ENCODE data around the gene EXOC2.
"Not testable (repeated sequence)": the region's sequence is repeated elsewhere in the genome, so short reads cannot be mapped to it uniquely, and the experiment has no call there.

EXOC2 gene

DNA sequence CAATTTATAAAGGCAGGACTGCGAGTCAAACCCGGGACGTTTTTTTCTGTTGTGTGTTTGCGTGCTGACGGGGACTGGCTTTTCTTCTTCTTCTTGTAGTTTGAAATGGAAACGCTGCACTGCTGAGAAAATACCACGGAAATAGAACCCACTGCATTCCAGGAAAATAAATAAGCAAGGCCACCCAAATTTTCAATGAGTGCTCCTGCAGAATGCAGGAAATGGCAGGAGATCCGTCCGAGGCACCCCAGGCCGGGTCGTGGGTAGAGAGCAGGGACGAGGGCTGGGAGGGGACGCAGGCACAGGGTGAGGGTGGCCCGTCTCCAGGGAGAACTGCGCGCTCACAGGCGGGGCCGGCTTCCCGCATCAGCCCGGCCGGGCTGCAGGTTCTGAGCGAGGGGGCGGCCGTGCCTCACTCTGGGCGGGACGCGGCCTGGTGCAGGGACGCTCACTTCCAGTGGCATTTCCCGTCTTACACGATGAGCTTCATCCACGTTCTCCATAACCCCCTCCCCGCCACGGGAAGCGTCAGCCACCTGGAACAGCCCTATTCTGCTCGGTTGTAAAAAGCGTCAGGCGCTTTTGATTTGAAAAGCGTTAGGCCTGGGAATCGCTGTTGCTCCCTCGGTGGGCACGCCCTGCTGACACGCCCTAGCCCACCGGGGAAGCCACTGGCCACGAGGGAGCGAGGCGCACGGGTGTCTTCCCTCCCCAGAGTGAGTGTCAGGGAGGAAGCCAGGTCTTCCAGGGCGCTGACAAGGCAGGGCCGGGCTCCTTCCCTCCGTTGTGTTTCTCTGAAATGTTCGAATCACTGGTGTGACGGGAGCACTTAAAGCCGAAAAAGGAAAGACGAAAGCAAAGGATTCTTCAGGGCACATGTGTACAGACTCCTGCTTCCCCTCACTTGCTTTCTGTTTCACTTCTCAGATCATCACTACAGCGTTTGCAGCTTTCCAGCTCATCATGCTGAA is 17.9 kb upstream of the EXOC2 start:
- DNase-seq, result peak; percentile 61

DNA sequence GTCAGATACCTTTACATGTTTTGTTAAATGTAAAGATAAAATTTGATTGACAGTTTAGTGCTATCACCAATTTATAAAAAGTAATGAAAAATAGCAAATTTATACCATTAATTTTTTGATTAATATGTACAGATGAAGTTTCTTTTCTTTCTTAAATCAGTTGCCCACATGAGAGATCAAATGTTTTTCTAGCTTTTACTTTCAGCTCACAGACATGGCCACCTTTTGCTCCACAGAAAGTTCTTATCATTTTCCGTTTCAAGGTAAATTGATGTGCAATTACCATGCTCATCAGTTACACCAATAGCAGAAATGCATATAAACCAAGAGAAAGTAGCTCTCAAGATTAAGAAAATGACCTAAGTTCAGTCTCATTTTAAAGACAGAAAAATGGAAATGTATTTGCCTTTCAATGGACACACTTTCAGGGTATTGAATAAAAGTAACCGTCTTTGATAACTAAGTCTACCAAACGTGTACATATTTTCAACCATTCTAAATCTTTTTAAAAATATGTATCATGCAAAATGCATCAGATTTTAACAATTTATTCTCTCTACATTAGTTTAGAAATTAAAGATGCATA is 16.6 kb upstream of the EXOC2 start:
- no peak for DNase-seq

DNA sequence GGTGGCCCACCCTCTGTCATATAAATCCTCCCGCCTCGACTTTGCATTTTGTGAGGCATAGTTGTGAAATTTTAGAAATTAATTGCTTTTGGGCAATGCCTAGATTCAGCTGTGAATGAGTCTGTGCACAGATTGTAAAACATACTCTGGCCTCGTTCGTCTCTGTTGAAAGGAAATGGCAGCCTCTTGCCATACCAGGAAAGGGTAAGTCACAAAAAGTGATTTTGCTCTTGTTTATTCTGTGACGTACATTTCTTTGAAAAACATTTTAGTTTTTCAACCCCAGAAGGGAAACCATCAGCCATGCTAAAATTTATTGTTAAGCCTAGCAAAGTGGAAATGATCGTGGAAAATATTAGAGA is 15.3 kb upstream of the EXOC2 start:
- no peak for DNase-seq

DNA sequence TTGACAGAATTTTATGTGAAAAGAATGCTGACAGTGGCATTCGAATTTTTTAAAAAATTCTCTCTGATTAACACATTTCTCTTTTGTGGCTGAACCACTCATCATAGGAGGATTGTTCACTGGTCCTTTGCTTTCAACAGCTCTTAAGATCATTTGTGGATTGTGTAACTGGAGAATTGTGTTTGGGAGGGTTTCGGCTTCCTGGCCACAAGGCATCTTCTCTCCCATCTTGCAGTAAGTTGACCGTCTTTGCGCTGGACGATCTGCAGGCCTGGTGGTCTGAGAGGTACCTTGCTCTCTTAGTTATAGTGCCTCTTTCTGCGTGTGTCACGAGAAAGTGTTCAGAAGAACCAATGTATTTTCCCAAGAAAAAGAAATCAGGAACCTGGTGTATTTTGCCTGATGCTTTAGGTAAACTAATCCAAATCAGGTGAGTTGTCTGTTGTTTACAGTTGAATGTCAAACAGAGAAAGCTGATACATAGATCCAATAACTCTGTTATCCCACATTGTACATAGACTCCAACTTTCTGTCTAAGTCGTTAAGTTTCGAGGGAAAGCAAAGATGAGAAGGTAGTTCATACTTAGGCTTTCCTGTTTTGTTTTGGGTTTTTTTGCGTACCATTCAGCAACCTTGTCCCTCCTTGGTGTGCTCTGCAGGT is 14.8 kb upstream of the EXOC2 start:
- DNase-seq, result no peak

DNA sequence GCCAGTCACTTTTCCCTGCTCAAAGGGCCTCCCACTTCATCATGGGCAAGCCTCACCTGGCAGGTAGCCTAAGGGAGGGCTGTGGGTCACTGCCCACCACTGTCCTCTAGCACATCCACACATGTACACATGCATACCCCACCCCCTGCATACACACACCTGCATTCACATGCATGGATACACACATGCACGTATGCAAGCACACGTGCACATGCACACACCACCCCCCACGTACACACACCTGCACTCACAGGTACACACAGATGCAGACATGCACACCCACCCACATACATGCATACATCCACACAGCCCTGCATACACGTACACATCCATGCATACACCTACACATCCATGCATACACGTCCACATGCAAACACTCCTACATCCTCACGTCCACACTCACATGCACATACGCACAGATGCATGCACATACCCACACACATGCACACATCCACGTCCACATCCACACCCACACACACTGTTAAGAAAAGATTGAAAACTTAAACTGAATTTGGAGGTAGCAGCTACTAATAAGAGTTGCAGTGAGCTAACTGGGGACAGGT is 14.0 kb upstream of the EXOC2 start:
- DNase-seq, result no peak

DNA sequence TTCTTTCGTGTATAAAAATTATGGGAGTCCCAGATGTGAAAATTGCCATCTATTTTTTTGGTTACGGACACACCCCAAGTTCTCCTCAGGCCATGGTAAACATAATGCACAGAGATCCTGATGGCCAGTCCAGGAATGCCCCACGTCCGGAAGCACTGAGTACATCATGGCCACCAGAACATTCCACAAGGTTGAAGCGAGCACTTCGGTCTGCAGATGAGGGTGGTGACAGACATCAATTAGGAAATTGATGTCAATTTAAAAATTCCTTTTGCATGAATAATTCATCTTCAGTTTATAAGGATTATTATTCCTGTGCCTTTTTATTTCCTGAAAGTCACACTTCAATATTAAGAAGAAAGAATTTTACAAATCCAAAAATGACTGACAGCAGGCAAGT is 13.2 kb upstream of the EXOC2 start:
- no peak for DNase-seq

DNA sequence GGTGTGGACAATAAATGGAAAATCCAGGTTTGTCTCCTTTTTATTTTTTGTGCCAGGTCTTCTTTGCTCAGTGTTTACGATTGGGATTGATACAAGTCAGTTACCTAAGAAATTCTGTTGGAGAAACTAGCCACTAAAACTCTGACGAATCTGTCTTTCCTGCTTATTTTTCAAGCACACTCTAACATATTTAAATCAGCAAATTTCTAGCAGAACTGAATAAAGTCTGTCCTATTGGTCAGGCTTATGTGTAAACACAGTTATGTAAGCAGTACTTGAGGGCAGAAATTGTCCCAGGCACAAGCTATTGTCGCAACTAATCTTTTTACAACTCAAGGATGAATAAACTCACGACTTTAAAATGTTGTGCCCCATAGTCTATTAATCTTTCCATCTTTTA is 12.1 kb upstream of the EXOC2 start:
- DNase-seq, result no peak

DNA sequence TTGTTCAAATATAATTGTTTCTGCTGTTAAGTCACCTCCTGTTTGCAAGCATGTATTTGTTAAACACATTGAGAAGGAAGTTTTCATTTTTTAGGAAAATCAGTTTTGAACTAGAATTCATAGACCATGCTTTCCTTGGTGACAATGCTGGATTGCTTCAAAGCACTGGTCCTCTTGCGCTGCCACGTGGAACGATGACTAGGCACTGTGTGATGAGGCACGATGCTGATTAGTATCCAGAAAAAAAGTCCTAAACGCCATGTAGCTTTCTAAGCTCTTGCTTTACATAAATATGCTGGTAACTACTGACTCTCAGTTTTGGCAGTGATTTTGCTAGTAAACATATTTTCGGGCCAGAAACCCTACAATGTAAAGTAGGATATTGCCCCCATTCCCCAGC is 11.1 kb upstream of the EXOC2 start:
- no peak for DNase-seq

DNA sequence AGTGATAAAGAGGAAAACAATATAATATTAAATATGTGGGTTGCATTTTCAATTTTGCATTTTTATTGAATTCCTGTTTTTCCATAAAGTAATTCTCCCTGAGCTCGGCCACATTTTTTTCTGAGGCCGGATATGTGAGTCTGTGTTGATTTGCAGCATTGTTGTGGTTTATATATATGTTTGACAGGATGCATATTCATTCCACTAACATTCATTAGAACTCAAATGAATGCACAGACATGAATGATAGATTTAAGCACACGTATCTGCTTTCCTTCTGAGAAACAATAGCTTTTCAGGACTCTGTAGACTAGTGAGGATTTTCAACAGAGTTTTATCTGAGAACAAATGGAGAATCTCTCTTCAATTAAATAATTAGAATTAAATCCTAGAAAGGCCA is 10.6 kb upstream of the EXOC2 start:
- no peak for DNase-seq

DNA sequence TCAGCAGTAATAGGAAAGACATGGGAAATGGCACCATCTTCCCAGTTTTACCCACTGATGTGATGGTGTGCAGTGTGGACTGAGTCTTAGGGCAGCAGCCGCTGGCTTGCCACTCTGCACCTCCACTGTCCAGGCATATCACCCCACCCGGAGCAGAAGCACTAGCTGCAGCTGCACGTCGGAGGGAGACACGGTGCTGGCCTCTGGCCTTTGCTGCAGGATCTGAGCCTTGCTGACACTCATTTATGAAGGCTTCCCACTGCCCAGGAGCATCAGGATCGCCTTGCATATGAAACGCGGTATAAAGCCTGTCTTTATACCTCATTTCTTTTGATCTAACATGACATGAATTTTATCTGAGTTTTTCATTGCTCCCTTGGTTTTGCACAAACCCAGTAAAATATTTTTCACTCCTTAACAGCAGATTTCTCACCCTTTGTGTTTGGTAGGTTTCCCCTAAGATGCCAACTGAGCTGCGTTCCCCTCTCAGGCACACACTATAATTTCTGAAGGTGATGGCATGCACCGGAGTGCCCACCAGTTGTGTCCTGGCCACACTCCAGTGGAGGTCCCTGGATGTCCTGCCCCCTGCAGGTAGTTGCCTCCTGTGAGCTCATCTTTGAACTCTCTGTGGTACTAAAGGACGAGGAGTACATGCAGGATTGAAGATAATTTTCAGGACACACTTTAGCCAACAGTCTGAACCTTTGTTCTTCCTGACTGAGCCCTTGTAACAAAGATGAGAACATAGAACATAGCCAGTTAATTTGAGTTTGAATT is 9.0 kb upstream of the EXOC2 start:
- no peak for DNase-seq

DNA sequence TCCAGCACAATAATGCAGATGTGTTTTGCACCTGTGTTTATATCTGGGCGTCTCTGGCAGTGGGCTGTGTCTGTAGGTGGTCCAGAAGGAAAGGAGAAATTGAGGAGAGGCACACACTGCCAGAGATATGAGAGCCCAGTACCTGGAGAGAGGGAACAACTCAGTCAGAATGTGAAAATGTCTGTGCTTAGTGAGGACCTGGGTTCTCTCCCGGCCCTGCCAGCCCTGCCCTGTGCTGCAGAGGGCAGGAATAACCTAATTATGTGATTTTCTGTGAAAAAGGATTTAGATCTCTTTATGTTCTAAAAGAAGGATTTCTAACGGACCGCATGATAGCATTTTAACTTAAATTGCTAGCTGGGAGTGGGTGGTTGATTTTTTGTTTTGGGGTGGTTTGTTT is 8.3 kb upstream of the EXOC2 start:
- DNase-seq, result no peak

DNA sequence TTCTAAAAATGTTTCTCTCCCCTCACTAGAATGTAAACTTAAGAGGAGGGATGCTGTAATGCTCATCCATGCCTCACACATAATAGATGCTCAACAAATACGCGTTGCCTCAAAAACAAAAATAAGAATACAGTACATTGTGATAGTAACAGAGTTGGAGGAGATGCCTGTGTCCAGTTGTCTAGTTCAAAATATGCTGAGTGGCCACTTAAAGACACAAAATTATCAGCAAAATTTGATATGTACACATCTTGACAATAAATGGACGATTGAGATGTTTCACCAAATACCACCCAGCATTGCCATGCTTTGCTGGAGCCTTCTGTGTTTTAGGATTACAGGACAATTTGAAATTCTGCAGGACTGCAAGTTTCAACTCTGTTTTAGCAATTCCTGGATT is 7.6 kb upstream of the EXOC2 start:
- DNase-seq, result no peak

DNA sequence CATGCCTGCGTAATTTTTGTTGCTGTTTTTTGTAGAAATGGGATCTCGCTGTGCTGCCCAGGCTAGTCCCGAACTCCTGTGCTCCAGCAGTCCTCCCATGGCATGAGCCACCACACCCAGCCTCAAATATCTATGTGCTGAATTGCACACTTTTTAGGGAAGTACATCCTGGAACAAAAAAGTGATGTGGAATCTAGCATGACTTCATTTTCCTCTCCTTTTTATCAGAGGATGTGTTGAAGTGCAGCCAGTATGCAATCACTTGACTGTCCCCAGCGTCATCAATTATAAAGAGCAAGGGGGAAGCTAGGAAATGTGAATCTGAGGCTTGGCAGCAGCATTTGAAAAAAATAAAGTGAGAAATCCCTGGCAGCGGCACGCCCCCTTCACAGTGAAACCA is 6.4 kb upstream of the EXOC2 start:
- no peak for DNase-seq

DNA sequence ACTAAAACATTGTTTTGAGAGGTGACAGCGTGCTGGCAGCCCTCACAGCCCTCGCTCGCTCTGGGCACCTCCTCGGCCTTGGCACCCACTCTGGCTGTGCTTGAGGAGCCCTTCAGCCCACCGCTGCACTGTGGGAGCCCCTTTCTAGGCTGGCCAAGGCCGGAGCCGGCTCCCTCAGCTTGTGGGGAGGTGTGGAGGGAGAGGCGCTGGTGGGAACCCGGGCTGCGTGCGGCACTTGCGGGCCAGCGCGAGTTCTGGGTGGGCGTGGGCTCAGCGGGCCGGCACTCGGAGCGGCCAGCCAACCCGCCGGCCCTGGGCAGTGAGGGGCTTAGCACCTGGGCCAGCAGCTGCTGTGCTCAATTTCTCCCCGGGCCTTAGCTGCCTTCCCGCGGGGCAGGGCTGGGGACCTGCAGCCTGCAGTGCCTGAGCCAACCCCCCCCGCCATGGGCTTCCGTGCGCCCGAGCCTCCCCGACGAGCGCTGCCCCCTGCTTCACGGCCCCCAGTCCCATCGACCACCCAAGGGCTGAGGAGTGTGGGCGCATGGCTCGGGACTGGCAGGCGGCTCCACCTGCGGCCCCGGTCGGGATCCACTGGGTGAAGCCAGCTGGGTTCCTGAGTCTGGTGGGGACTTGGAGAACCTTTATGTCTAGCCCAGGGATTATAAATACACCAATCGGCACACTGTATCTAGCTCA is 1.6 kb upstream of the EXOC2 start:
- not testable (repeated sequence) for DNase-seq

DNA sequence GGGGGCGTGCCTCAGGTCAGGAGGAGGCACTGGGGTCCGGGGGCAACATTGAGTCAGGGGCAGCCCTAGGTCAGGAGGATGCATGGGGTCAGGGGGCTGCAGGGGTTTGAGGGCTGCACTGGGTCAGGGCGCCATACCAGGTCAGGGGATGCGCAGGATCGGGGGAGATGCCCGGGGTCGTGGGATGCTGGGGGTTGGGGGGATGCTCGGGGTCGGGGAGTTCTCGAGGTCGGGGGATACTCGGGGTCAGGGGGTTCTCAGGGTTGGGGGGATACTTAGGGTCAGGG is 727 bp upstream of the EXOC2 start:
- no peak for DNase-seq

DNA sequence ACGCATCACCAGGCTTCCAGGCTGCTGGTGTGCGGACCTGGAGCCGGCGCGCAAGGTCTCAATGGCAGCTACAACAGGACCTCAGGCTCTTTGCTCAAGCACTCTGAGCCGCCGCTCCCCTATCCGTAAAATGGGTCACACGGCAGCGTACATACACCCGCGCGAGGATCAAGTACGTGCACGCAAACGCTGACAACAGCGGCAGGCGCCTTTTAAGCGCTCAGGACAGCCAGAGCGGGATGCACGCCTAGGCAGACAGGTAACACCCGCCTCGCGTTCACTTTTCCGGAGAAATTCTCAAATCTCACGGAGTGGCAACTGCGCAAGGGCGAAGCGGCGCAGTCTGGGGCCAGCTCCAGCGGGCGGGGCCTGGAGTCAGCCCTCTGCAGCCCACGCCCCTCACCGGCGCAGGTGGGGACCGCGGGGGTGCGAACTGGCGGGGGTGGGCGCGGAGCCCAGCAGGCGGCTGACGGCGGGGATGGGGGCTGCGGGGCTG is 535 bp downstream of the EXOC2 start:
- DNase-seq, result peak; percentile 75

DNA sequence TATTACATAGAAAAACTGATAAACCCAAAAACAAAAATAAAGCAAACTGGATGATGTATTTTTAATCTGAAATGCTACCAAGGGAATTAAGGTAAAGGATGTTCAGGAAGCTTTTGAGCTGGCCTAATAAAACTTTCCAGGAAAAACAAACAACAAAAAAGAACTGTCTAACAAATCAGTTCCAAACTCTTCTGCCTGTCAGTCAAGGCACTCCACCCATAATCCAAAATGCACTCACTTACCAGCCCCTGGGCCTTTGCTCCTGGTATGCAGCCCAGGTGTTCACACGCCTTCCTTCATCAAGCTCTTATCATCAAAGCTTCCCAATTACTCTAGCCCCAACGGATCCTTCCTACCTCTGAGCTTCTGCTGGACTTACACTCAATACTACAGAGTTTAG is 3.7 kb downstream of the EXOC2 start:
- no peak for DNase-seq

DNA sequence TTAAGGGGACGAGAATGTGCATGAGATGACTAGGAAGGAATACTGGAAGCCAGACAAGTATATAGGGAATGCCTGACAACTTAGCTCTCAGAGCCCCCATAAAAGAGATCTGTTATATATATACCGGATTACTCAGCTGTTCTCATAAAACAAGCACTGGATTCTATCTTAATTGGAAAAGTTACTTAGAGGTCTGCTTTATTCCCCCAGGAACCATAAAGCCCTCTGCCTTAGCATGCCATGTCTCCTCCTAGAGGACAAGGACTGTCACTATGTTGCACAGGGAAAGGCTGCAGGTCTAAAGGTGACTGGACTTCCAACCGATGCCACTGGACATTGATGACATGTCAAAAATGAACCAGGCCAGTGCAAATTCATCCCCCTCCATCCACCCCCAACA is 6.4 kb downstream of the EXOC2 start:
- no peak for DNase-seq

DNA sequence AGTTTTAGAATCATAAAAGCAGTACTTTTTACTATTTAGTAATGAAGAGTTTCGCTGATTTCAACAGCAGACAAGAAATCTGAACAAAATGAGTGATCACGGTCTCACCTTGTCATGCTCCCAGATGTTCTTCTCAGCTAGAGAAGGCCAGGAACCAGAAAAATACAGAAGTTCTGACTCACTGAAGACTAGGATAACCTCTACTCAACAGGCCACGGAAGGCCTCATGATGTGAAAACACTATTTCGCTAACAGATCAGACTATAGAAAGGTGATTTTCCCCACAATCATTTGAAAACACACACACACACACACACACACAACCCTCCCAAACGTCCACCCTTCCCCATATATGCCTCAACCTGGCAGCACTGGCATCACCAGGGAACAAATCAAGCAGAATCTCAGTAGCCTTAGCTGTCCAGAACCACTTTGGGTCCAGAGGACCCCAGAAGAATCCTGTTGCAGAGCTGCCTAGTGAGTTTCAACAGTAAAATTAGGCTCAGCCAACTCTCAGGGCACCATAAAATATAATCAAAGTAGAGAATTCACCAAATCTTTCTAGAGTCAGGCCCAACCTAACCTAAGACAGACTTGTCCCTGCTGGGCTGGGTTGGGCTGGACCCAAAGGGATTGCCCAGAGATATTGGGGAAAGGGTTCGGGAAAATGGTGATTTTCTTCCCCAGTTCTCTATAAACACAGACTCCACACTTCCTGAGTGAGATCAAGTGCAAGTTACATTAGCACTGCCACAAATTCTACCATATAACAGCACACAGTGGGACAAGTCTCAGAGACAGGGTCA is 7.9 kb downstream of the EXOC2 start:
- DNase-seq, result peak; percentile 21

DNA sequence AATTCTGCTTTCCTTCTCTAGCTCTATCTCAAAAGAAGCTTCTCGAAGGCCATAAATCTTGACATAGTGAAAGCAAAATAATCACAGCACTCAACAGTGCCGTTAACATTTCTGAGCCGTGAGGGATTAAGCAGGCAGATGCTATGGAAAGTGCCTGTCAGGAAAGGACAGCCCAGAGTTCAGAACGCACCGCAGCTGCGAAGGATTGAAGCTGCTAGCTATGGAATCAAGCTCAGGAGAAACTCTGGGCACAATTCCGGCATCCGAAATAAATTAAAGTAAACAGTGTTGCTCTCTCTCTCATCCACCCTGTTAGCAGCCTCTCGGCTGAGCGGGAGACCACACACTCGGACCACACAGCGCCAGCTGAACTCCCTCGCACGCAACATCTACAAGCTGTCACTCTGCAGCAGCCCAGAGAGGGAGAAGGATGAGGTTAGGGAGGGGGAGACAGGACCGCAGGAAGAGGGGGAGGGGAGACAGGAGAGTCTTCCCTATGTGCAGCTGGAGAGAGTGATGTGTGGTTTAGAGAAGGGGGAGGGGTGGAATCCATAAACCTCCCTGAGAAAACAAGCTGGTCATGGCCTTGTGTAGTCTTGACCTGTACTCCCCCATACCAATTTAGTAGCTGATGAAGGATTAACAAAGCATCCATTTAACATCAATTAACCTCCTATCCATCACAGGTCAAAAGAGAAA is 9.0 kb downstream of the EXOC2 start:
- DNase-seq, result no peak

All from stimulated activated naive CD4-positive, alpha-beta T cell treated with Interleukin-2 at 50 U/mL for 16 hours (primary cell).